Endothelial cell of umbilical vein (primary cell): ENCODE data around the gene DRC7. TPM values are rescaled to one million over a fixed set of nuclear protein-coding genes. Genes with fewer than 3 reads are reported as not detected.

Experiments
- BruUV-seq: library from RNA; stranded (reverse); fragments of 400-500 nt; replicated peaks from 2 replicates; lab custom pipeline; 2021; lab: Mats Ljungman, UMichigan
- CTCF ChIA-PET: fragments of 300-600, 350-600 bp; sonication (Branson Sonifier 250); formaldehyde crosslinking; loops from one replicate; lab custom pipeline; 2021; ENCODE audit warnings: antibody characterized with exemption, inconsistent platforms; lab: Charles Lee
- POLR2A ChIA-PET: fragments of 300-600, 350-600 bp; sonication (Branson Sonifier 250); formaldehyde crosslinking; loops from one replicate; lab custom pipeline; 2021; ENCODE audit warnings: antibody characterized with exemption, inconsistent platforms; lab: Charles Lee
- DNase-seq: peaks from one replicate; pipeline ENCODE4 v3.0.0-alpha.2; 2011; ENCODE audit warnings: low read depth, low spot score
- FAIRE-seq: peaks from 2 replicates; lab custom pipeline; 2011; peaks lifted over from hg19 to GRCh38; lab: Jason Lieb, UNC
- H2AFZ ChIP-seq: 2 replicates; pipeline ENCODE4 v1.6.0; 2012; ENCODE audit warnings: low read depth, low read length, control low read depth, inconsistent platforms
- H3K27ac ChIP-seq: 2 replicates; pipeline ENCODE4 v1.5.1; 2011; ENCODE audit warnings: low read depth, mild to moderate bottlenecking, control low read depth, low read length, moderate library complexity; ENCODE audit not compliant: insufficient read depth
- H3K27me3 ChIP-seq, 2 experiments: 2 replicates each; pipeline versions ENCODE4 v1.6.0 to v1.6.1; 2011; ENCODE audit warnings: low read length in 2 of 2, mixed read lengths in 1 of 2; ENCODE audit not compliant: control insufficient read depth in 2 of 2, insufficient read depth in 2 of 2
- H3K36me3 ChIP-seq, 2 experiments: 2 replicates in 1 of 2; 3 replicates in 1 of 2; pipeline ENCODE4 v1.5.1; 2011; ENCODE audit warnings: low read length in 2 of 2, mild to moderate bottlenecking in 1 of 2, moderate library complexity in 1 of 2; ENCODE audit not compliant: control insufficient read depth in 2 of 2, insufficient read depth in 2 of 2; ENCODE audit errors: extremely low read depth in 1 of 2
- H3K4me1 ChIP-seq: 3 replicates; pipeline ENCODE4 v1.5.1; 2011; ENCODE audit warnings: mild to moderate bottlenecking, low read length; ENCODE audit not compliant: control insufficient read depth, insufficient read depth; ENCODE audit errors: extremely low read depth
- H3K4me2 ChIP-seq: 2 replicates; pipeline ENCODE4 v1.6.1; 2011; ENCODE audit warnings: low read length, control low read depth, mixed read lengths; ENCODE audit not compliant: insufficient read depth
- H3K4me3 ChIP-seq, 3 experiments: fragments of 200-600 bp in 1 of 3; sonication (generic), shearing (Covaris generic) in 1 of 3; replicated peaks in 1 of 3; 2 replicates each; pipeline ENCODE4 v1.5.1; 2011 to 2016; ENCODE audit warnings: control low read depth in 3 of 3, low read length in 3 of 3, mild to moderate bottlenecking in 2 of 3, inconsistent platforms in 1 of 3, low read depth in 1 of 3, moderate library complexity in 1 of 3; ENCODE audit not compliant: insufficient read depth in 1 of 3
- H3K79me2 ChIP-seq: 2 replicates; pipeline ENCODE4 v1.6.0; 2012; ENCODE audit warnings: low read length, inconsistent platforms; ENCODE audit not compliant: control insufficient read depth, insufficient read depth
- H3K9ac ChIP-seq: replicated peaks from 2 replicates; pipeline ENCODE3; 2011; ENCODE audit warnings: low read length, control low read depth; ENCODE audit not compliant: insufficient read depth; ENCODE audit errors: extremely low read depth
- H3K9me1 ChIP-seq: replicated peaks from 3 replicates; pipeline ENCODE4 v1.6.0; 2011; ENCODE audit warnings: mild to moderate bottlenecking, low read length; ENCODE audit not compliant: control insufficient read depth, insufficient read depth; ENCODE audit errors: extremely low read depth
- H3K9me3 ChIP-seq: replicated peaks from 2 replicates; pipeline ENCODE4 v1.5.1; 2012; ENCODE audit warnings: low read length, inconsistent platforms; ENCODE audit not compliant: control insufficient read depth, insufficient read depth
- H4K20me1 ChIP-seq: replicated peaks from 2 replicates; pipeline ENCODE3; 2011; ENCODE audit warnings: mild to moderate bottlenecking, low read length; ENCODE audit not compliant: control insufficient read depth, insufficient read depth; ENCODE audit errors: extremely low read depth
- CTCF ChIP-seq, 2 donors: IDR thresholded peaks; 1 replicate in 1 of 2; 2 replicates in 1 of 2; pipeline ENCODE4 v1.5.1; 2011; ENCODE audit warnings: low read length in 2 of 2, mild to moderate bottlenecking in 2 of 2, moderate library complexity in 2 of 2, control low read depth in 1 of 2, inconsistent platforms in 1 of 2, low read depth in 1 of 2; ENCODE audit not compliant: insufficient read depth in 1 of 2; ENCODE audit errors: extremely low read depth in 1 of 2
- EZH2 ChIP-seq: IDR thresholded peaks from 2 replicates; pipeline ENCODE4 v1.6.1; 2012; ENCODE audit warnings: borderline replicate concordance, low read depth, mild to moderate bottlenecking, moderate library complexity, low read length, inconsistent platforms; ENCODE audit not compliant: severe bottlenecking
- GATA2 ChIP-seq: IDR thresholded peaks from 2 replicates; pipeline ENCODE4 v1.7.0; 2011; ENCODE audit warnings: low read depth, mild to moderate bottlenecking, moderate library complexity, mixed read lengths, low read length; ENCODE audit not compliant: insufficient read length, insufficient read depth
- JUN ChIP-seq: IDR thresholded peaks from 2 replicates; pipeline ENCODE4 v1.6.1; 2011; ENCODE audit warnings: borderline replicate concordance, low read depth; ENCODE audit not compliant: insufficient read length, insufficient read depth
- MAX ChIP-seq: IDR thresholded peaks from 2 replicates; pipeline ENCODE4 v1.6.1; 2011; ENCODE audit not compliant: insufficient read depth, insufficient read length
- MYC ChIP-seq: IDR thresholded peaks from one replicate; pipeline ENCODE4 v1.6.1; 2011; ENCODE audit warnings: mild to moderate bottlenecking, low read depth, low read length
- POLR2A ChIP-seq: IDR thresholded peaks from 2 replicates; pipeline ENCODE4 v1.6.1; 2012; ENCODE audit warnings: low read depth, mild to moderate bottlenecking, control low read depth, low read length
- POLR2AphosphoS5 ChIP-seq: IDR thresholded peaks from 2 replicates; pipeline ENCODE4 v1.6.1; 2012; ENCODE audit warnings: low read depth, mild to moderate bottlenecking, control low read depth, low read length, moderate library complexity; ENCODE audit not compliant: insufficient read depth
- dilution Hi-C: fragments of 300-500 bp; cut with MboI; formaldehyde crosslinking; loops from one replicate; pipeline ENCODE4 v1.15.0; 2019; ENCODE audit warnings: low sequenced_read_pairs; ENCODE audit not compliant: extremely low pct_ligation_motif_present
- intact Hi-C: fragments of 100-400 bp; cut with micrococcal nuclease; formaldehyde crosslinking; loops from one replicate; pipeline ENCODE4 v1.10.0; 2022
- polyA plus RNA-seq, 4 experiments: library from polyadenylated mRNA; depleted of rRNA in 3 of 4; stranded (reverse) in 3 of 4; unstranded in 1 of 4; fragments of >200 nt; gene quantifications; 2 replicates each; pipeline versions ENCODE4 v1.2.1 to v1.2.3, GENCODE V29; 2011 to 2012; ENCODE audit warnings: missing spikeins in 1 of 4
- total RNA-seq: library from RNA; stranded (reverse); gene quantifications from 2 replicates; pipeline ENCODE4 v1.2.3, GENCODE V29; 2021

DRC7 gene
- total and polyA plus RNA-seq, 2 donors (not counting 3 experiments of a cell fraction or from before 2014, with no cell fraction given) = 0.13 to 0.77 TPM

GRCh38 chr16:57759131-57759530, 64.5 kb downstream of the DRC7 start:
- Histone ChIP-seq H3K27ac (no peak overlapping the region), H4K20me1 (no peaks in the 10 kb centered on the region), H3K27me3 (no peaks in the 10 kb centered on the region), H3K4me1 (no peaks in the 10 kb centered on the region), H3K9ac (no peak overlapping the region), H3K4me3 (no peak overlapping the region), H3K9me3 (no peaks in the 10 kb centered on the region), H2AFZ (no peak overlapping the region), H3K79me2 (no peaks in the 10 kb centered on the region), H3K9me1 (no peaks in the 10 kb centered on the region), H3K36me3 (peaks cover 0 to 38% of the 10 kb centered on the region in 2 experiments), H3K4me2 (no peak overlapping the region)
- CTCF ChIA-PET = interaction anchor here (1.4 to 2.0 kb wide), 2 partner anchors 19 to 105 kb away, joined by 3 to 8 read pairs; no protein-coding TSS in a partner anchor
- FAIRE-seq (no peak), DNase-seq (no peak)
- dilution Hi-C loops = no loop called here
- POLR2A ChIA-PET = no interaction called here
- intact Hi-C loops = no loop called here
- TF ChIP-seq POLR2A = no peak
- TF ChIP-seq EZH2 = no peak
- no TSS peak for BruUV-seq

- dilution Hi-C loops (no loop called here), intact Hi-C loops (no loop called here)
- H3K9ac ChIP-seq = no peak overlapping the region
- H4K20me1 ChIP-seq = no peaks in the 10 kb centered on the region
- H3K79me2 ChIP-seq = no peaks in the 10 kb centered on the region
- peaks cover 4% of the 10 kb centered on the region for H3K4me1 ChIP-seq
- H3K27me3 ChIP-seq = no peaks in the 10 kb centered on the region
- H3K4me2 ChIP-seq = no peak overlapping the region
- no peak overlapping the region for H3K4me3 ChIP-seq
- no peaks in the 10 kb centered on the region for H3K9me1 ChIP-seq
- TF ChIP-seq JUN = no peak
- no peak for TF ChIP-seq CTCF (IDR thresholded peaks at IDR 0.05; ENCODE audit: extremely low read depth in 1 of 2, insufficient read depth in 1 of 2, low read depth in 1 of 2, low read length in 2 of 2)
- TF ChIP-seq POLR2AphosphoS5 = no peak
- TF ChIP-seq GATA2 = no peak
- no peak for TF ChIP-seq MAX
- no peak for TF ChIP-seq POLR2A
- no peak for TF ChIP-seq MYC
- POLR2A ChIA-PET = no interaction called here
- BruUV-seq = no TSS peak
- no peak overlapping the region for H2AFZ ChIP-seq
- CTCF ChIA-PET = interaction anchor here (1.0 to 2.0 kb wide), 4 partner anchors 15 to 362 kb away, joined by 3 to 8 read pairs (median 4); no protein-coding TSS in a partner anchor
- DNase-seq (no peak), FAIRE-seq (no peak)
- H3K9me3 ChIP-seq = no peaks in the 10 kb centered on the region
- peaks cover 0 to 38% of the 10 kb centered on the region in 2 experiments for H3K36me3 ChIP-seq
- no peak overlapping the region for H3K27ac ChIP-seq
Observed at GRCh38 chr16:57759541-57760356, 65.1 kb downstream of the DRC7 start.
